Measurements from ENCODE around the gene HAUS7.

DNA sequence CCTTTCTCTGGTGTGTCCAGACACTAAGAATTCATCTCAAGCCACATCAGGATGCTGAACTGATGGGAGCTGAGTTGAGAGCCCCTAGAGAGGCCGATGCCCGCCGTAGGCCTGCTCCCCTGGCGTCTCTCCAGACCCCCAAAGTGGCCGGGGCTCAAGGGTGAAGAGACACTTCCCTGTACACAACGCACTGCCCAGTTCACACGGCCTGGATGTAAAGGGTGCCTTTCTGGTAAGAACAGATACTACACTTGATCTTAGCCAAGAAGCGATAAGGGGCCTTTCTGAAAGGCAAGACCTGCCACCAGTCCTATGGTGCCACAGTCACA is 19.5 kb downstream of the HAUS7 start:
- TF ChIP-seq, protein P1, sequence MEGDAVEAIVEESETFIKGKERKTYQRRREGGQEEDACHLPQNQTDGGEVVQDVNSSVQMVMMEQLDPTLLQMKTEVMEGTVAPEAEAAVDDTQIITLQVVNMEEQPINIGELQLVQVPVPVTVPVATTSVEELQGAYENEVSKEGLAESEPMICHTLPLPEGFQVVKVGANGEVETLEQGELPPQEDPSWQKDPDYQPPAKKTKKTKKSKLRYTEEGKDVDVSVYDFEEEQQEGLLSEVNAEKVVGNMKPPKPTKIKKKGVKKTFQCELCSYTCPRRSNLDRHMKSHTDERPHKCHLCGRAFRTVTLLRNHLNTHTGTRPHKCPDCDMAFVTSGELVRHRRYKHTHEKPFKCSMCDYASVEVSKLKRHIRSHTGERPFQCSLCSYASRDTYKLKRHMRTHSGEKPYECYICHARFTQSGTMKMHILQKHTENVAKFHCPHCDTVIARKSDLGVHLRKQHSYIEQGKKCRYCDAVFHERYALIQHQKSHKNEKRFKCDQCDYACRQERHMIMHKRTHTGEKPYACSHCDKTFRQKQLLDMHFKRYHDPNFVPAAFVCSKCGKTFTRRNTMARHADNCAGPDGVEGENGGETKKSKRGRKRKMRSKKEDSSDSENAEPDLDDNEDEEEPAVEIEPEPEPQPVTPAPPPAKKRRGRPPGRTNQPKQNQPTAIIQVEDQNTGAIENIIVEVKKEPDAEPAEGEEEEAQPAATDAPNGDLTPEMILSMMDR (IDR thresholded peaks at IDR 0.05) = no peak
- TF ChIP-seq POLR2AphosphoS5 (IDR thresholded peaks at IDR 0.05) = no peak

All from transverse colon (tissue), 4 donors.